Medulla oblongata (tissue), 1 donor: ENCODE data around the gene SIRT7.

ENCODE experiments used
- DNase-seq: peaks from one replicate; pipeline ENCODE4 v3.0.0-alpha.2; 2015; ENCODE audit errors: extremely low spot score

Gene SIRT7, protein sequence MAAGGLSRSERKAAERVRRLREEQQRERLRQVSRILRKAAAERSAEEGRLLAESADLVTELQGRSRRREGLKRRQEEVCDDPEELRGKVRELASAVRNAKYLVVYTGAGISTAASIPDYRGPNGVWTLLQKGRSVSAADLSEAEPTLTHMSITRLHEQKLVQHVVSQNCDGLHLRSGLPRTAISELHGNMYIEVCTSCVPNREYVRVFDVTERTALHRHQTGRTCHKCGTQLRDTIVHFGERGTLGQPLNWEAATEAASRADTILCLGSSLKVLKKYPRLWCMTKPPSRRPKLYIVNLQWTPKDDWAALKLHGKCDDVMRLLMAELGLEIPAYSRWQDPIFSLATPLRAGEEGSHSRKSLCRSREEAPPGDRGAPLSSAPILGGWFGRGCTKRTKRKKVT

DNA sequence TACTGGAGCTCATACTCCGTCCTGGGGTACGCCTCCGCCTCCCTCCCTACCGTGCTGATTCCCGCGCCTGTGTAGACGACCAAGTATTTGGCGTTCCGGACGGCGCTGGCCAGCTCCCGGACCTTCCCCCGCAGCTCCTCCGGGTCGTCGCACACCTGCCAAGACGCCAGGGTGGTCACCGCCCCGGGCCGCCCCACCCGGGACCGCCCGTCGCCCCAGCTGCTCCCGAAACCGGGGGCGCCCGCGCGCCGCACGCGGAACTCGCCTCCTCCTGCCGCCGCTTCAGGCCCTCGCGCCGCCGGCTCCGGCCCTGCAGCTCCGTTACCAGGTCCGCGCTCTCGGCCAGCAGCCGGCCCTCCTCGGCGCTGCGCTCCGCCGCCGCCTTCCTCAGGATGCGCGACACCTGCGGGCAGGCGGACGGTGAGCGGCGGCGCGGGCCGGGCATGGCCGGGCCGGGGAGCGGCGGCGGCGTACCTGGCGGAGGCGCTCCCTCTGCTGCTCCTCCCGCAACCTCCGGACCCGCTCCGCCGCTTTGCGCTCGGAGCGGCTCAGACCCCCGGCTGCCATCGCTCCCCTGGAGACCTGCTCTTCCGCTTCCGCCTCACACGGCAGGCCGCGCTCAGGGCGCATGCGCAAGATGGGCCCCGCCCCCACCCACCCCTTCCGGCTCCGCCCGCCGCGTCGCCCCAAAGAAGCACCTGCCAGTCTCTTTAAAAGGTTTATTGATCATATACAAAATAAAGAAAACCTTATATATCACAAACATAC is at the start of gene SIRT7:
TSS of gene SIRT7 (minus strand) at position 612 of the 768 bp plus-strand sequence. CDS start at position 567, 45 bp downstream.
- peak; percentile 84 for DNase-seq

DNA sequence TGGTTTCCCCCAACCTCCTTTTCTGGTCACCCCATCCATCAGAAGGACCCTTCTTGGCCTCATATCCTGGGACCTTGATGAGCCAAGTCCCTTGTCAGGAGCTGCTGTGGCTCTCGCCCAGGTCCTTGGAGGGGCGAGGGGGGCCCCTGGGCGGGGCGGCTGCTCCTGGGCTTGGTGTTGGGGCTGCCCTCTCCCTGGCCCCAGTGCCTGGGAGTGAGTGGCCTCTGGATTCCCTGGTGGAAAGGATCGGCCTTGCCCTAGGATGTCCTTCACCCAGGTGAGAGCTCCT is 49.2 kb upstream of the SIRT7 start:
- DNase-seq: no peak

DNA sequence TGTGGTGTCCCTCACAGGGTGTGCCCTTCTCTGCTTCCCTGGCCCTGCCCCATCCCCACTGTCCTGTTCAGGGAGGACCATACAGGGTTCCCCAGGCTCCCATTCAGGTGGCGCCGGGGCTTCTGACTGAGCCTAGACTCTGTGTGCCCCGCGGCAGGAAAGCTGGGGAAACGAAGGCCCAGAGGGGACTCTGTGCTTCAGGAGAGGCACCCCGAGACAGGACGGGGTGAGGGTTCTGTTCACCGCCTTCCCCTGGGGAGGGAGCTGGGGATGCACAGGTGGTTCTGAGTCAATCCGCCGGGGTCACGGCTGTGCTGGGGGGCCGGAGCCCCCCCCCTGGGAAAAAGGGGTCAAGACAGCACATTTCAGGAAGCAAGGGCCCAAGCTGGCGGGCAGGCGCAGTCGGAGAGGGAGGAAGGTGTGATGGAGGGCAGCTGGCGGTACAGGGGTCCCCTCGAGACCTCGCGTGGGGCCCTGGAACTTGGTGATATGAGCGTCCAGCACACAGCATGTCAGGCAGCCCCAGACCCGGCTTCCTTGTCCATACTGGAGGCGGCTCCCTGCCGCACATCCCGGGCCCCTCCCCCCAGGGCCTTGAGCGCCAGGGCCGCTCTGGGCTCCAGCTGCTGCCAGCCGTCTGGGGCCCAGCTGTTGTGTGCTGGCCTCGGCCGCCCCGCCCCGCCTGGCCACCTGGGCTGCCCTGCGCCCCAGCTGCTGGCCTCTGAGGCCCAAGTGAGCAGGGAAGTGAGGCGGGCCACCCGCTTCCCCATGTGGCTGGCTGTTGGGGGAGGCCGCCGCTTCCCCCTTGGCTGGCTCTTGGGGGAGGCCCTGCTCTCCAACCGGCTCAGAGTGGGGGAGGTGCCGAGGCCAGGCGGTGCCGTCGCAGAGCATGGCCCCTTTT is 48.6 kb upstream of the SIRT7 start:
- DNase-seq: peak; percentile 53

DNA sequence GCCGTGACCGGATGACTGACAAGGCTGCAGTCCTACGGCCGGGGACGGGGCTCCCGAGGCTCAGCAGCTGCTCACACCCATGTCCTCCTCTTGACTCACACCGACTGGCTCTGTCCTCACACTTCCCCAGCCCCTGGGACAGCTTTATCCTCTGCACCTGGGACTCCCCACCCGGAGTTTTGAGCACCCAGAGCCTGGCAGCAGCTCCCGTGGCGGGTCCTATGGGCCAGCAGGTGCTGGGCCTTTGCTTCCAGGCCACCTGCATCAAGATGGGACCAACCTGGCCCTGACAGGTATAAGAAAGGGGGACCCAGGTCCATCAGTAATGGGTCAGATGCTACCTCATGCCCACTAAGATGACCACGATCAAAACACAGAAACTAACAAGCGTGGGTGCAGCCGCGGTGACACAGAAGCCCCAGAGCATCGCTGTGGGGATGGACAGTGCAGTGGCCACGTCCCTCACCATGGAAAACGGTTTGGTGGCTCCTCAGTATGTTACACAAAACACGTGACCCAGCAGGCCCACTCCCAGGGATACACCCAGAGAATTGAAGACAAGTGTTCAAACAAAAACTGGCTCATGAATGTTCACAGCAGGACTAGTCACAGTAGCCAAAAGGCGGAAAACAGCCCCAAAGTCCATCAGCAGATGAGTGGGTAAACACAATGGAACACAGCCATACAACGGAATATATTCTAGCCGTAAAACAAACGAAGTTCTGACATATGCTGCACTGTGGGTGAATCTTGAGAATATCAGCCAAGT is 46.3 kb upstream of the SIRT7 start:
- DNase-seq: no peak

DNA sequence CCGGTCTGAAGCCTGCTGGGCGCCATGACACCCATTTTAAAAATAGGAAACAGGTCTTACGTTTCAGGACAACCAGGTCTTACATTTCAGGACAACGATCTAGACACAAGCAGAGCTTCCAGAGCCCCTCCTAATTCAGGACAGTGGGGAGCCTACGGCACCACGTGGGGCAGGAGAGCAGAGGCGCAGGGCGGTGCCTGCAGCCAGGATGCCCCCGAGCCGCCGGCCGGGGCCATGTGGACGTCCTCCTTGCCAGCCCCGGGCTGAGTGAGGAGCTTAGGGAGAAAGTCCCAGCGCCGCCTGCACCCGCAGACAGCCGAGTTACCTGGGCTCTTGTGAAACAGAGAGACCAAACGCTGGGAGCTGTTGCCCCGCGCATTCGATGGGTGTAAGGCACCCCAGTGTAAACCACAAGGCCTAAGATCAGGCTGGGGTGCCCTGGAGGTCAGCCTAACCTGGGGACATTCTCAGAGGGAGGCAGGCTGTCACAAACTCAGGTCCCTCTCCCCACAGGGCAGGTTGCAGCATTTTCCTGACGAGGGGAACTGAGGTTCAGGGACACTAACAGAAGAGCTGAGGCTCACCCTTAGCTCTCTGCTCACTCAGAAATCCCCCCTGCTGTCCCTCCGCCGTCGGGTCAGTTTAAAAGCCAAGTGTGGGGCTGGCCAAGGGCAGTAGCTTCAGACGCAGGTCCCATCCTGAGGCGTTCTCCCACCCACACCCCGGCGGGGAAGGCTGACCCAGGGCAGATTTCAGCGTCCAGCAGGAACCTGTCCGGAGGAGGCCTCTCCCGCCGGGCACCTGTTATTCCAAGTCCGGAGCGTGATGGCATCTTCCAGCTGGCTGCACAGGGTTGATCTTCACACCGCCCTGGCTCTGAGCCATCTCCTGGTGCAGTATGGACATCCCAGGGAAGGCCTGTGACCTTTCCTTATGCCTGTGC is 44.8 kb upstream of the SIRT7 start:
- no peak for DNase-seq

DNA sequence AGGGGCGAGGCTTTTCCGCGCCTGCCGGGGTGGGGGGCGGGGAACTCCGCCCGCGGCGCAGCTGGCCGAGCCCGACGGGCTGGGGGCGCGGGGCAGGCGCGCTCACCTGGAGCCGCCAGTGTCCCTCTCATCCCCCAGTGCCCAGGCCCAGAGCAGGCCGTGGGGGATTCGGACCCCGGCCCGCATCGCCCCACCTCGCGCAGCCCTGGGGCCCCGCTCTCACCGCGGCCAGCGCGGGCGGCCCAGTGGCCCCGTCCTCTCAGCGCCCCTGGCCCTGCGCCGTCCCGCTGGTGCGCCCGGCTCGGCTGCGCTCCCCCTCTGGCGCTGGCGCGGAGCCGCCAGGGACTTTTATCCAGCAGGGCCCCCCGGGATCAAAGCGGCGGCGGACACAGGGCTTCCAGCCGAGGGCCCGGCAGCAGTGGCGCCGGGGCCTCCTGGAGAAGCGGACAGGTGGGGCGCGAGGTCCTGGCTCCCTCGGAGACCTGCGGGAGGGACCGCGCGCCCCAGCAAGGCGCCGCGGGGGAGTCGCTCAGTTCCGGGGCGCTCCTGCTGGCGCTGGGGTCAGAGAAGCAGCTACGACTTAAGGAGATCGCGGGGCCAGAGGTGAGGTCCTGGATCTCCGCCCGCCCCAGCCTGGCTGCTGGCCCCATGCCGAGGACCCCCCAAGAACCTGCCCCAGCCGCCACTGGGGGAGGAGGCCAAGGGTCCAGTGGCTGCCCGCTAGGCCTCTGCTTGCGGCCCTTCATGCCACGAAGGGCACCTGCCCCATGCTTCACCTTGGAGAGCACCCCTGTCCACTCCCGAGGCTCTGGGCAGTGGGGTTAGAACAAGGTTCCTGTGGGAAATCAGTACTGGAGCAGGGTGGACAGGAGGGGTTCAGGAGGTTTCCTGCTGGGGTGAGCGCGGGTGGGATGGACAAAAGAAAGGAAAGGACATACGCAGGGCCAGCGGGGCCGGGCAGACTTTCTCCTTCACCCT is 43.8 kb upstream of the SIRT7 start:
- no peak for DNase-seq

DNA sequence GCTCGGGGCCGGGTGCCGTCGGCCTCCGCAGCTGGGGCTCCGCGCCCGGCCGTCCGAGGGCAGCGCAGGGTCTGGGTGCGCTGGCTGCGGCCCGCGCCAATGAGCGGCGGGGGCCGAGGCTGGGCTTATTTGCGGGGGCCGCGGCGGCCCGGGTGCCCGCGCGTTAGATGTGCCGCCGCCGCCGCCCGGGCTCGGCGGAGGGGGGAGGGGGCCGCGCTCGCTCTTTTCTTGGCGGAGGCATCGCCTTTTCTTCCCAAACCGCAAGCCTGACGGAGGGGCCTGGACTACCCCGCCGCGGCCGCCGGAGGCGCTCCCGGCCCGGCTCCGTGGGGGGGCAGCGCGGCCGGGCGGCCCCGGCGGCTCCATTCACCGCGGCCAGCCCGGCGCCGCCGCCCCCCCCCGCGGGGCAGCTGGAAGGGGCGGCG is 43.1 kb upstream of the SIRT7 start, which contains the start of gene NOTUM:
TSS of gene NOTUM (minus strand) at position 101 of the 425 bp plus-strand sequence. CDS start 278 bp downstream, outside the sequence.
- DNase-seq: no peak

DNA sequence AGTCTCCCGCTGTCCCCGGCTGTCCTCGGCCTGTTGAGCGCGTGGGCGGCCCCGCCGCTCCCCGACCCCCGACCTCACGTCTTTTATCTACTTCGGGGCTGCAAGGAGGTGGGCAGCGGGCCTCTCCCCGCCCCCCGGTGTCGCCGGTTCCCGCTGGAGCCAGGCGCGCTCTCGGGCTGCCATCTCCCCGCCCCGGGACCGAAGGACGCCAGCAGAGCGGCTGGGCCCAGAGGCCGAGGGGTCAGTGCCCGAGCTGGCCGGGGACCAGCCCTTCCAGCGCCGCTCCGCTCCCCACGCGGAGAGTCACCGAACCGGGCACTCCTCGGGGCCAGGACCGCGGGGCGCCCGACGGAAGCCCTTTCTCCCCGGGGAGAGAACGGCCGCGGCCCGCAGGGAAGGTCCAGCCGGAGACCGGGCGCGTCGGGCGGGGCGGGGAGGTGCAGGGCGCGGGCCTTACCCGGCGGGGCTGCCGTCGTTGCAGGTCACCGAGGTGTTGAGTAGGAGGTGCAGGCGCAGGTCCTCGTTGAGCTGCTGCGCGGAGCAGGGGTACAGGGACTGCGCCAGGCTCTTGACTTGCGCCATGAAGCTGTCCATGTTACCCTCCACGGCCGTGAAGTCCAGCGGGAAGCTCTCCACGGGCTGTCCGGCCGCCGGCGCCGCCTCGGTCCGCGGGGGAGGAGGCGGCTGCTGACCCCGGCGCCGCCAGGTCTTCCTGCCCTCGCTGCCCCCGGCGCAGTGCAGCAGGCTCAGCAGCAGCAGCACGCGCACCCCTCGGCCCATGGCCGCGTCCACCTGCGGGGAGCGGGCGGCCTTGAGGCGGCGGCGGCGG is 42.4 kb upstream of the SIRT7 start:
- no peak for DNase-seq

DNA sequence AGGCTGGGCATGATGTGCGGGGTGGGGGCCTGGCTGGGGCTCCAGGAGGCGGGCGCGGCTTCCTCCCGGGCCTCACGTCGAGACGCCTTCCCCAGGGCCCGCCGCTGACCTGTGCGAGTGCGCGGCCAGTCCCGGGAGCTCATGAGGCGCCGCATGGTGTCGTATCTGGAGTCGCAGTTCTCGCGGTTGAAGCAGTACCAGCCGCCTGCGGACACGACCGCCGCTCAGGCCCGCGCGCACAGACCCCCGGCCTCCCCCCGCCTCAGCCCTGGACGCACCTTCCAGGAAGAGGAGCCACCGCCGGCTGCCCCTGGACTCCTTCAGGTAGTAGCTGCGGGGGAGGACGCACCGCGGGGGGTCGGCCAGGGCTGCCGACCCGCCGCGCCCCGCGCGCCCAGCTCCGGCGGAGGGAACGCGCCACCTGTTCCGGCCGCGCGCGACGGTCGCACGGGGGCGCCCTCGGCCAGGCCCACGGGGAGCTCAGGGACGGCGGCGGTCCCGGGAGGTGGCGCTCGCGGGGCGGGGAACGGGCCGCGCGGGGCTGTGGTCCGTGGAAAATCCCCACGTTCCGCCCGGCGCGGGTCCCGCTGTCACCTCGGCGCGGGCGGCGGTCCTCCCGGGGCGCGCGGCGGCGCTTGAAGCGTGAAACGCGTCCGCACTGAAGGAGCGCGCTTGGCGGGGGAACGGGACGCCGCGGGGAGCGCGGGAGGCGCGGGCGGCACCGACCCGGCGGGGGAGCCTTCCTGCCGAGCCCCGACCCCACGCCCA is 41.6 kb upstream of the SIRT7 start:
- peak; percentile 69 for DNase-seq

DNA sequence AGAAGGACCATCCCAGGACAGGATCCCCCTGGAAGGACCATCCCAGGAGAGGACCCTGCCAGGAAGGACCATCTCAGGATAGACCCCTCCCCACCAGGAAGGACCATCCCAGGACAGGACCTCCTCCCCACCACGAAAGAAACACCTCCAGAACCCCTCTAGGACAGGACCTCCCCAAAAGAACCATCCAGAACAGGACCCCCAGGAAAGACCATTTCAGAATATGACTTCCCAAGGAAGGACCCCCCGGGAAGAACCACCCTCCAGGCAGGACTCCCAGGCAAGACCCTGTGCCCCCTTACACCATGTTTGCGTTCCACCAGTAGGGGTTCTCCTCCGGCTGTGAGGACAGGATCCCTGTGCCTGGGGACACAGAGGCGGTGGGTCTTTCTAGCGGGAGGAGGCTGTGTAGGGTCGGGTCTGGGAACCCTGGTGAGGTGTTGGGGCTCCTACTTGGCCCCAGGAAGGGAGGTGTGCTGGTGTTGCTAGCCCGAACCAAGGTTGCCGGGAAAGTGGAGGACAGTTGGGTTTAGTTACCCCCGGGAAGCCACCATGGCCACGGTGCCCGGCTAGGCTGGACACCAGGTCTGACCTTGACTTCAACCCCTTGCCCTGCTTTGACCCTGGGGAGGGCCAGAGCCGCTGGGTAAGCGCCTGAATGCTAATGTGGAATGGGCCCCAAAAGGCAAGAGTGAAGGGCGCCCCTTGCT is 40.8 kb upstream of the SIRT7 start:
- no peak for DNase-seq

DNA sequence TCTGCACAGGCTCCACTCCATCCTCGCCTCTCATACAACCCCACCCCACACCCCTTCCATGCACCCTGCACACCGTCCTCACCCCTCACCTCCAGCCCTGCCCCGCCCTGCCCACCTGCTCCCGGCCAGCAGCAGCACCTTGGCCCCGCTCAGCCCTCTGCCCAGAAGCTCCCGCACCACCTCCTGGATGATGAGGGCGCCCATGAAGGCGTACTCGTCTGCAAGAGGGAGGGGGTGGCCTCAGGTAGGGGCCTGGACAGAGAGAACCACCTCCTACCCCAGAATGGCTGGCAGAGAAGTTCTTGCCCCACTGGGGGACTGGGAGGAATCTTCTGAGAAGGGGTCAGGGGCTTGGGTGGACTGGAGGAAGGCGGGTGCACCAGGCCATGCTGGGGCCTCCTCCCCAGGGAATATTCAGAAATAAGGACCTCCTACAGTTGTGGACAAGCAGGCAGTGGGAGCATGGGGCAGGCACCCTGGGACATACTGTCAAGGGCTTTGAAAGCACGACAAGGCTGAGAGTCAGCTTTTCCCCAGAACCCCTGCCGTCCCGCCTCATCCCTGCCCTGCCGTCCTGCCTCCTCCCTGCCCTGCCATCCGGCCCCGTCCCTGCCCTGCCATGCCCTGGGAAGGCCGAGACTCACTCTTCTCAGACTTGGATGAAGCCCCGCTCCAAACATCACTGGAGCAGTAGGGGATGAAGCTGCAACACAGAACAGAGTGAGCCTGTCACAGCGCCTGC is 39.9 kb upstream of the SIRT7 start:
- no peak for DNase-seq

DNA sequence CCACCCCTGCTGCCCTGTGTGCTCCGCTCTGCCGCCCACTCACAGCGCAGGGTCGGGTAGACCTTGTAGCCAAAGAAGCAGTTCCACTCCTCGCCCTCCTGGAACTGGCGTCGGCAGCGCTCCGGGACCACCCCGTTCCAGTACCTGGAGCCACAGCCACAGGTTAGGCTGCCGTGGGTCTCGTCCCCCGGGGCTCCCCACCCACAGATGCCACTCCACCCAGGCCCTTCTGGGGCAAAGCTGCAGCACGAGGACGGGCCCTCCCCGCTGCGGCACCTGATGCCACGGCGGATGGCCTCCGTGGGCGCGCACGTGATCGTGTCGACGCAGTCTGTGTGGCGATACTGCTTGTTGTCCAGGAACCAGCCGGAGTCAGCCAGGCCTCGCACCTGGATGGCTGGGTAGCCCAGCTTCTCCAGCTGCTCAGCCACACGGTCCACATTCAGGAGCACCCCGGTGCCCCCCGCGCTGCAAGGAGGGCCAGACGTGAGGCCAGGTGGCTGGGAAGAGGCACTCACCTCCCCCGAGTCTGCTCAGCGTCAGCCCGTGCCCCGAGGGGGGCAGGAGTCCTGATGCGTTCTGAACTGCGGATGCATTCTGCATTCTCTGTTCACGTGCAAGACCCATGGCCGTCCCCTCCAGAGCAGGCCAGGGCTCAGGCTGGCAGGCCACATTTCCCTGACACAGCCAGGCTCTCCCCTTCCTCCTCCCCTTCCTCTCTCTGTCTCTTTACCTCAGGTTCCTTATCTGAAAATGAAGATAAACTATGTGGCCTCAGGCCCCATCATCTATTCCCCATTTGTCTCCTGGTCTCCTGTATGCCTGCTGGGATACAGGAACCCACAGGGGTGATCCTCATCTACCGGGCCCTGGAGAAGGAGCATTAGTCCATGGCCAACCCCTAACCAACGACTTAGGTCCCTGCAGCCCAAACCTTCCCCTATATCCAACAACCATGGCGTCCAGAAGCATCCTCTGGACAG is 38.9 kb upstream of the SIRT7 start:
- DNase-seq: no peak

DNA sequence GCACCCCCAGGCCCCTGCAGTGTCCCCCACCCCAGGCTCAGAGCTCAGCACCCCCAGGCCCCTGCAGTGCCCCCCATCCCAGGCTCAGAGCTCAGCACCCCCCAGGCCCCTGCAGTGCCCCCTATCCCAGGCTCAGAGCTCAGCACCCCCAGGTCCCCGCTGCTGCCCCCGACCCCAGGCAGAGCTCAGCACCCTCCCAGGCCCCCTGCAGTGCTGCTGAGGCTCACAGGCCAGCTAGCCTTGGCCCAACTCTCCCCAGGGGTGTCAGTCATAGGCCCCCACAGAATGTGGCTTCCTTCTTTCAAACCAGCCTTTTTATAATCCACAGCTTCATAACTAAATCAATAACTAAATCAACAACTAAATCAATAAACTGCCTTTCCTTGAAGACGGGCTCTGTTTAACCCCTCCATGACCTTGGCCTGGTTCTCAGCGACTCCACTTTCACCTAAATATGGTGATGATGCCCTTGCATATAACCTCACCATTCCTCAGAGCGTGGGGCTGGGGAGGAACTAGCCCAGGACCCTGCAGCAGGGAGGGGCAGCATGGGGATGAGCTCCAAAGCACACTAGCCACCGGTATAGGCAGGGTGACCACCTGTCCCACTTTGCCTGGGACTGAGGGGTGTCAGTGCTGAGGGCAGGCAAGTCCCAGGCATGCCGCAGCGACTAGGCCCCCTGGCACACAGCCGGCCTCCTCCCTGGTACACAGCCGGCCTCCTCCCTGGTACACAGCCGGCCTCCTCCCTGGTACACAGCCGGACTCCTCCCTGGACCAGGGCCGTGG is 38.0 kb upstream of the SIRT7 start:
- DNase-seq: no peak
